ENCODE measurements around the gene ZBTB12. TPM values are rescaled to one million over a fixed set of nuclear protein-coding genes. Genes with fewer than 3 reads are reported as not detected.

Gene ZBTB12
- total and polyA plus RNA-seq, 10 of the 15 experiments (the other 5 are each of a cell fraction or from before 2014, with no cell fraction given): 0.81 to 4.5 (median 1.7) TPM; not detected in 4

DNA sequence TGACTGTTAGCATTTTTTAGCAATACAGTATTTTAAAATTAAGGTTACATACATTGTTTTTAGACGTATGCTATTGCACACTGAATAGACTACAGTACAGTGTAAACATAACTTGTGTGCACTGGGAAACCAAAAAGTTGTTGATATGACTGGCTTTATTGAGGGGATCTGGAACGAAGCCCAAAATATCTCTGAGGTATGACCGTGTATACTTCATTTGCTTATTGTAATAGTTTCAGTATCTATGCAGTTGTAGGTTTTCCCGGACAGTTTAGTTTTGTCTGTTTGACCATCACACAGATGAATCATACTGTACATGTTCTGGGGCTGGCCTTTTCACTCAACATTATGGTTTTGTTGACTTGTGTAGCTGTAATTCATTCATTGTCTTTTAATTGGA is 6.9 kb upstream of the ZBTB12 start (continued):
- no peak for TF ChIP-seq MYC (IDR thresholded peaks at IDR 0.05; ENCODE audit: insufficient read depth, insufficient read length, insufficient replicate concordance, low read length, severe bottlenecking)
- TF ChIP-seq ZNF687 (IDR thresholded peaks at IDR 0.05): no peak
- TF ChIP-seq SREBF2 (IDR thresholded peaks at IDR 0.05; ENCODE audit: low read length): no peak
- peak; percentile 44 to 60 for TF ChIP-seq IKZF2 (IDR thresholded peaks at IDR 0.05)
- TF ChIP-seq LARP7 (IDR thresholded peaks at IDR 0.05): no peak
- peak in 1 of 2 experiments; percentile 51; a peak in 1 of 4 replicates for TF ChIP-seq EP300 (IDR thresholded peaks at IDR 0.05; ENCODE audit: borderline replicate concordance in 1 of 2, control insufficient read depth in 1 of 2, low read depth in 2 of 2, low read length in 2 of 2)
- TF ChIP-seq FOS (IDR thresholded peaks at IDR 0.05; ENCODE audit: borderline replicate concordance, extremely low read depth, insufficient read length): no peak
- TF ChIP-seq MTA3 (IDR thresholded peaks at IDR 0.05; ENCODE audit: borderline replicate concordance, low read length): peak; percentile 75; the same call in 1 of the 2 replicates
- no peak for TF ChIP-seq WRNIP1 (IDR thresholded peaks at IDR 0.05; ENCODE audit: borderline replicate concordance, low read depth, low read length)
- TF ChIP-seq ASH2L (IDR thresholded peaks at IDR 0.05; ENCODE audit: borderline replicate concordance, low read depth): no peak
- TF ChIP-seq BHLHE40 (IDR thresholded peaks at IDR 0.05; ENCODE audit: borderline replicate concordance in 1 of 2, low read depth in 2 of 2, low read length in 1 of 2): no peak; a peak in 1 of 4 replicates
- peak; percentile 53 for TF ChIP-seq MEF2B (IDR thresholded peaks at IDR 0.05; ENCODE audit: partially characterized antibody, poor library complexity, severe bottlenecking)
- TF ChIP-seq EGR1 (IDR thresholded peaks at IDR 0.05; ENCODE audit: borderline replicate concordance in 1 of 2, low read depth in 2 of 2, low read length in 2 of 2): no peak
- TF ChIP-seq ATF7 (IDR thresholded peaks at IDR 0.05; ENCODE audit: low read depth): peak; percentile 46; the same call in 1 of the 2 replicates
- TF ChIP-seq, protein P1, sequence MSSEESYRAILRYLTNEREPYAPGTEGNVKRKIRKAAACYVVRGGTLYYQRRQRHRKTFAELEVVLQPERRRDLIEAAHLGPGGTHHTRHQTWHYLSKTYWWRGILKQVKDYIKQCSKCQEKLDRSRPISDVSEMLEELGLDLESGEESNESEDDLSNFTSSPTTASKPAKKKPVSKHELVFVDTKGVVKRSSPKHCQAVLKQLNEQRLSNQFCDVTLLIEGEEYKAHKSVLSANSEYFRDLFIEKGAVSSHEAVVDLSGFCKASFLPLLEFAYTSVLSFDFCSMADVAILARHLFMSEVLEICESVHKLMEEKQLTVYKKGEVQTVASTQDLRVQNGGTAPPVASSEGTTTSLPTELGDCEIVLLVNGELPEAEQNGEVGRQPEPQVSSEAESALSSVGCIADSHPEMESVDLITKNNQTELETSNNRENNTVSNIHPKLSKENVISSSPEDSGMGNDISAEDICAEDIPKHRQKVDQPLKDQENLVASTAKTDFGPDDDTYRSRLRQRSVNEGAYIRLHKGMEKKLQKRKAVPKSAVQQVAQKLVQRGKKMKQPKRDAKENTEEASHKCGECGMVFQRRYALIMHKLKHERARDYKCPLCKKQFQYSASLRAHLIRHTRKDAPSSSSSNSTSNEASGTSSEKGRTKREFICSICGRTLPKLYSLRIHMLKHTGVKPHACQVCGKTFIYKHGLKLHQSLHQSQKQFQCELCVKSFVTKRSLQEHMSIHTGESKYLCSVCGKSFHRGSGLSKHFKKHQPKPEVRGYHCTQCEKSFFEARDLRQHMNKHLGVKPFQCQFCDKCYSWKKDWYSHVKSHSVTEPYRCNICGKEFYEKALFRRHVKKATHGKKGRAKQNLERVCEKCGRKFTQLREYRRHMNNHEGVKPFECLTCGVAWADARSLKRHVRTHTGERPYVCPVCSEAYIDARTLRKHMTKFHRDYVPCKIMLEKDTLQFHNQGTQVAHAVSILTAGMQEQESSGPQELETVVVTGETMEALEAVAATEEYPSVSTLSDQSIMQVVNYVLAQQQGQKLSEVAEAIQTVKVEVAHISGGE (CRISPR knock-in tag; IDR thresholded peaks at IDR 0.05): no peak
- TF ChIP-seq, protein P2, sequence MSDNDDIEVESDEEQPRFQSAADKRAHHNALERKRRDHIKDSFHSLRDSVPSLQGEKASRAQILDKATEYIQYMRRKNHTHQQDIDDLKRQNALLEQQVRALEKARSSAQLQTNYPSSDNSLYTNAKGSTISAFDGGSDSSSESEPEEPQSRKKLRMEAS (IDR thresholded peaks at IDR 0.05; ENCODE audit: low read depth, low read length): no peak
- TF ChIP-seq ZNF24 (IDR thresholded peaks at IDR 0.05): no peak
- TF ChIP-seq BCL11A (IDR thresholded peaks at IDR 0.05; ENCODE audit: low read depth, low read length): no peak
- TF ChIP-seq CHD4 (IDR thresholded peaks at IDR 0.05): no peak
- TF ChIP-seq IRF4 (IDR thresholded peaks at IDR 0.05; ENCODE audit: low read depth, low read length): peak; percentile 91
- no peak for TF ChIP-seq ZSCAN29 (IDR thresholded peaks at IDR 0.05)
- TF ChIP-seq RELA (IDR thresholded peaks at IDR 0.05; ENCODE audit: borderline replicate concordance, partially characterized antibody): no peak
- TF ChIP-seq KLF5 (IDR thresholded peaks at IDR 0.05; ENCODE audit: partially characterized antibody): no peak
- peak; percentile 71; the same call in 1 of the 3 replicates for TF ChIP-seq POU2F2 (IDR thresholded peaks at IDR 0.05; ENCODE audit: borderline replicate concordance, low read depth, low read length)
- 0 out of 2 replicates have a peak, but pooled peaks have one; percentile 40 for TF ChIP-seq CBFB (IDR thresholded peaks at IDR 0.05; ENCODE audit: low read depth)

Measured in GM12878 (cell line).